ENCODE measurements around the gene MIOS.
A peak's percentile ranks its signal among the peaks of the same experiment; 100 is the strongest.
"Not testable (repeated sequence)": the region's sequence is repeated elsewhere in the genome, so short reads cannot be mapped to it uniquely, and the experiment has no call there.

The MIOS gene

DNA sequence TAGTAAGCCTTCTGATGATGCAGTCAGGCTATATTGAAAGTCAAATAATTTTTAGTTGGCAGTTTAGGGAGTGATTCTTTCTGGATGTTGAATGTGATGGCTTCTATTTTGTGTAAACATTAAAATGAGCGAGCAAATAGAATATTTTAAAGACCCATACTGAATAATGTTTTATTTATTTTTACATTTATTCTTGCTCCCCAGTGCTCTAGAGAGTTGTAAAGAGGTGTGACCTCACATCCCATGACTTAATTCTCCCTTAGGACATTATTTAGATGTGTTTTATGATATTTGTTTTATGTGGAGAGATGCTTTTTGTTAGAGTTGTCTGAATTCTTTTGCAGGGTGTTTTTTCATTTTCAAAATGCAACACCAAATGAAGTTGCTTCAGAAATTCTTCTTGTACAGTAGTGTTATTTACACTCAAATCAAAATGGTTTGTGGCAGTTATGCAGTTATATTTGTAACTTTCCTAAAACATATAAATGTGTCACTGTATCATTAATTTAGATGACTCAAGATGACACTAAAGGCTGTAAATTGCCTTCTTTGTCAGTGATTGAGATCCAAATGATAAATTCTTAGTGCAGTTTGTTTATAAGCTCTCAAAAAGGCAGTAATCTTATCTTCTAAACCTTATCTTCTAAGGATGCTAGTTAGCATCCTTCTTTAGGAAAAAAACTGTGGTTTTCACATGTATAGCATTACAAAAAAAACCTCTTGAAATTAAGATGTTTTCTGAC lies 86.3 kb downstream of the MIOS start:
- H3K4me3 ChIP-seq (ENCODE audit: low read depth, low read length) = no peak overlapping the region
- in situ Hi-C loops (cut with HindIII; ENCODE audit: low sequenced_read_pairs) = no loop called here
- TF ChIP-seq, protein P1, sequence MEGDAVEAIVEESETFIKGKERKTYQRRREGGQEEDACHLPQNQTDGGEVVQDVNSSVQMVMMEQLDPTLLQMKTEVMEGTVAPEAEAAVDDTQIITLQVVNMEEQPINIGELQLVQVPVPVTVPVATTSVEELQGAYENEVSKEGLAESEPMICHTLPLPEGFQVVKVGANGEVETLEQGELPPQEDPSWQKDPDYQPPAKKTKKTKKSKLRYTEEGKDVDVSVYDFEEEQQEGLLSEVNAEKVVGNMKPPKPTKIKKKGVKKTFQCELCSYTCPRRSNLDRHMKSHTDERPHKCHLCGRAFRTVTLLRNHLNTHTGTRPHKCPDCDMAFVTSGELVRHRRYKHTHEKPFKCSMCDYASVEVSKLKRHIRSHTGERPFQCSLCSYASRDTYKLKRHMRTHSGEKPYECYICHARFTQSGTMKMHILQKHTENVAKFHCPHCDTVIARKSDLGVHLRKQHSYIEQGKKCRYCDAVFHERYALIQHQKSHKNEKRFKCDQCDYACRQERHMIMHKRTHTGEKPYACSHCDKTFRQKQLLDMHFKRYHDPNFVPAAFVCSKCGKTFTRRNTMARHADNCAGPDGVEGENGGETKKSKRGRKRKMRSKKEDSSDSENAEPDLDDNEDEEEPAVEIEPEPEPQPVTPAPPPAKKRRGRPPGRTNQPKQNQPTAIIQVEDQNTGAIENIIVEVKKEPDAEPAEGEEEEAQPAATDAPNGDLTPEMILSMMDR (IDR thresholded peaks at IDR 0.05; ENCODE audit: low read depth, low read length) = no peak
- no peak for DNase-seq (ENCODE audit: low read depth, low spot score)

DNA sequence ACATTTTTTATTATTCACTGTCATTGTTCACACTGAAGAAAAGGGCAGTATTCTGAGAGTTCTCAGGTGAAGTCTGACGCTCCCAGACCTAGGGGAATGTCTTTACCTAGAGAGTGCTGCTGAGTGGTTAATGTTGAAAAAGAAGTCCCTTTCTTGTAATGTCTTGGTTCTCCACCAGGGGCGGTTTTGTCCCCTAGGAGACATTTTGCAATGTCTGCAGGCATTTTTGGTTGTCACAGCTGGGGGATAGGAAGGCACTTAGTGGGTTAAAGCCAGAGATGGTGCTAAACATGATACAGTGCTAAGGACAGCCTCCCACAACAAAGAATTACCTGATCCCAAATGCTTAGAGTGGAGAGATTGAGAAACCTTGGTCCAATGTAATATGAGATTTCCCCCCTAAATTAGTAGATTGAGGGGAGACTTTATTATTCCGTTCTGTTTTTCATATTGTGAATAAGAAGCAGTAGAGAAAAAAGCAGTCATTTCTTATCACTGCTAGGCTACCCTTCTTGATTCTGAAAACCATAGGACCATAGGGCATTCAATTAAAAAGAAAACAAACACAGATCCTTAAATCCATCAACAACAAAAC lies 87.0 kb downstream of the MIOS start:
- no peak for DNase-seq (ENCODE audit: low read depth, low spot score)
- no peak overlapping the region for H3K4me3 ChIP-seq (ENCODE audit: low read depth, low read length)
- in situ Hi-C loops (cut with HindIII; ENCODE audit: low sequenced_read_pairs) = no loop called here
- TF ChIP-seq, protein P1 (IDR thresholded peaks at IDR 0.05; ENCODE audit: low read depth, low read length) = peak; percentile 52

DNA sequence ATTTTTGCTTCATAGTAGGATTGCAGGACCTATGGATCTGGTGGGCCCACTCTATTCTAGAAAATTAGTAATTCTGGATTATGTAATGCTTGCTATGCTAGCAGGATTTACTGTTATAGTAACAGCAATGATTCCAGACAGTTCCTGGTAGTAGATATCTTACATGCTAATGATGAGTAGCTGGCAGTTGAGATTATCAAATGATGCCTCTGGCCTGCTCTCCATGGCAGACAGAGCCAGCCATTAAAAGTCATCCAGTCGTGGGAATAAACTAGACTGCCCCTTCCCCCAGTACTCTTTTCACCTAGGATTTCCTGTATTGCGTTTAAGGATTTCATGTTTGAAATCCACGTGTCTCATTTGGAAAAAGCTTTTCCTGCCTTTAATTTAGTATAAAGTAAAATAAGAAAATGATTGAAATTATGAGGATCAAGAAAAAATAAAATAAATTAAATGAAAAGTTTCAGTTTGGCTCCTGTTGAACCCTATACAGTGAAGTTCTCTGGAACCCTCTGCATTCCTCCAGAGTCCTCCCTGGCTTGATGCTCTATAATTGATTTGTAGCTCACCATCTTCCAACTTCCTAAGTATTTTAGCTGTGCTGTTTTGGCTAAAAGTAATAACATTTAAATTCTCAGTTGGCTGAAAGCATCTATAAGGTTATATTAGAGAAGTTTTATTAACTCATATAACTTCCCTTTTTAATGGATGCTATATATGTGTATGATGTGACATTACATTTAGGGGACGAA lies 88.5 kb downstream of the MIOS start:
- in situ Hi-C loops (cut with HindIII; ENCODE audit: low sequenced_read_pairs) = no loop called here
- DNase-seq (ENCODE audit: low read depth, low spot score) = no peak
- H3K4me3 ChIP-seq (ENCODE audit: low read depth, low read length) = no peak overlapping the region
- TF ChIP-seq, protein P1 (IDR thresholded peaks at IDR 0.05; ENCODE audit: low read depth, low read length) = no peak

DNA sequence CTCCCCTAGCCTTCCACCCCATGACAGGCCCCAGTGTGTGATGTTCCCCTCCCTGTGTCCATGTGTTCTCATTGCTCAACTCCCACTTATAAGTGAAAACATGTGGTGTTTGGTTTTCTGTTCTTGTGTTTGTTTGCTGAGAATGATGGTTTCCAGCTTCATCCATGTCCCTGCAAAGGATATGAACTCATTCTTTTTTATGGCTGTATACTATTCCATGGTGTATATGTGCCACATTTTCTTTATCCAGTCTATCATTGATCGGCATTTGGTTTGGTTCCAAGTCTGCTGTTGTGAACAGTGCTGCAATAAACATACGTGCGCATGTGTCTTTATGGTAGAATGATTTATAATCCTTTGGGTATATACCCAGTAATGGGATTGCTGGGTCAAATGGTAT lies 89.8 kb downstream of the MIOS start:
- H3K4me3 ChIP-seq (ENCODE audit: low read depth, low read length); in situ Hi-C loops (cut with HindIII; ENCODE audit: low sequenced_read_pairs); DNase-seq (ENCODE audit: low read depth, low spot score): not testable (repeated sequence)

All from astrocyte of the spinal cord (primary cell).